CD4-positive, alpha-beta T cell (primary cell): ENCODE data around the gene IFNGR1. TPM values are rescaled to one million over a fixed set of nuclear protein-coding genes. Genes with fewer than 3 reads are reported as not detected.

Source experiments
- ATAC-seq: fragments of 200-7000 bp; cut with Tn5 transposase; one replicate; pipeline ENCODE4 v1.10.0; 2022; ENCODE audit warnings: mild to moderate bottlenecking; ENCODE audit not compliant: poor library complexity
- CTCF ChIA-PET: fragments of 350-600 bp; sonication (Branson Sonifier 250); formaldehyde crosslinking; loops from one replicate; lab custom pipeline; 2021; ENCODE audit warnings: antibody characterized with exemption, inconsistent platforms; lab: Charles Lee
- POLR2A ChIA-PET: fragments of 350-600 bp; sonication (Branson Sonifier 250); formaldehyde crosslinking; loops from one replicate; lab custom pipeline; 2021; ENCODE audit warnings: antibody characterized with exemption, inconsistent platforms; lab: Charles Lee
- DNase-seq, 14 experiments: peaks; one replicate each; pipeline ENCODE4 v3.0.0-alpha.2; 2013 to 2020; ENCODE audit warnings: mixed read lengths in 2 of 14
- H3K27ac ChIP-seq, 2 donors: one replicate each; pipeline versions ENCODE4 v1.5.1 to v1.7.0; 2013; ENCODE audit warnings: low read length in 2 of 2, low read depth in 1 of 2, mild to moderate bottlenecking in 1 of 2
- H3K27me3 ChIP-seq, 2 experiments: 1 replicate in 1 of 2; 2 replicates in 1 of 2; pipeline versions ENCODE4 v1.6.1 to v1.7.0; 2013; ENCODE audit warnings: low read length in 2 of 2, control low read depth in 1 of 2, mild to moderate bottlenecking in 1 of 2, moderate library complexity in 1 of 2; ENCODE audit not compliant: insufficient read depth in 2 of 2, control insufficient read depth in 1 of 2
- H3K36me3 ChIP-seq: one replicate; pipeline ENCODE4 v1.6.1; 2013; ENCODE audit warnings: low read length, control low read depth; ENCODE audit not compliant: insufficient read depth
- H3K4me1 ChIP-seq: one replicate; pipeline ENCODE4 v1.6.1; 2013; ENCODE audit warnings: low read length, control low read depth; ENCODE audit not compliant: insufficient read depth
- H3K4me3 ChIP-seq: one replicate; pipeline ENCODE4 v1.5.1; 2013; ENCODE audit warnings: mild to moderate bottlenecking, low read length, moderate library complexity
- H3K9me3 ChIP-seq, 2 experiments: 1 replicate in 1 of 2; 2 replicates in 1 of 2; pipeline versions ENCODE4 v1.6.1 to v1.7.0; 2013; ENCODE audit warnings: low read length in 2 of 2, mild to moderate bottlenecking in 2 of 2, control low read depth in 1 of 2, moderate library complexity in 1 of 2; ENCODE audit not compliant: control insufficient read depth in 1 of 2, insufficient read depth in 1 of 2
- H3K27ac Mint-ChIP-seq: one replicate; pipeline ENCODE4 v1.8.0; 2020; ENCODE audit warnings: mixed read lengths
- H3K27me3 Mint-ChIP-seq: one replicate; pipeline ENCODE4 v1.8.0; 2021; ENCODE audit warnings: mixed read lengths
- H3K36me3 Mint-ChIP-seq: one replicate; pipeline ENCODE4 v1.8.0; 2021; ENCODE audit warnings: low read depth, mixed read lengths
- H3K4me1 Mint-ChIP-seq: one replicate; pipeline ENCODE4 v1.8.0; 2021; ENCODE audit warnings: low read depth, mixed read lengths
- H3K4me3 Mint-ChIP-seq: one replicate; pipeline ENCODE4 v1.8.0; 2020; ENCODE audit warnings: mild to moderate bottlenecking, mixed read lengths
- H3K9me3 Mint-ChIP-seq: one replicate; pipeline ENCODE4 v1.8.0; 2020; ENCODE audit warnings: mixed read lengths
- CTCF ChIP-seq: fragments of 200-600 bp; IDR thresholded peaks from one replicate; pipeline ENCODE4 v1.8.0; 2022; ENCODE audit warnings: antibody characterized with exemption, mild to moderate bottlenecking
- intact Hi-C, 2 experiments: fragments of 100-400 bp; cut with DNase I in 1 of 2; cut with micrococcal nuclease in 1 of 2; formaldehyde crosslinking; loops; one replicate each; pipeline versions ENCODE4 v1.15.1 to v1.9.0; 2023 to 2025; cut with DNase I, micrococcal nuclease
- total RNA-seq, 174 experiments: library from RNA in 2 of 174; stranded (reverse) in 2 of 174; gene quantifications; one replicate each; pipeline ENCODE4 v1.2.3 and lab custom pipeline; 2021 to 2026

Gene IFNGR1
- total RNA-seq, 2 experiments from 2014 or later, result 81.7 to 84.3 TPM

DNA sequence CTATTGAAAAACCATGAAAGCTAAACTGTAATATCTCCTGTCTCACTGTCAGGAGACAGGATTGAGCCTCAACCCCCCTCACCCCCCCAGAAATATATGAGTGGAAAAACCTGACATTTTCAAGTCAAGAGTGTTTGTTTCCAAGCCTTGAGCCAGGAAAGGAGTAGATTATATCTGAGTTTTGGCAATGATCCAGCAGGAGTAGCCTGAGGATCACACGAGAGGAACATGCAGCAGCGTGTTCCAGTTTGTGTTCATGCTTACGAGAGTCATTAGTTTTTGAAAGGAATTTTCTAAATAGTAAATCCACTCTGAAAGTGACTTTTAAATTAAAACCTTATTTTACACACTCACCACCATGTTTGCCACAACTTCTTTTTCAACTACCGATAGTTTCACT, 61.6 kb downstream of the IFNGR1 start:
- Mint-ChIP-seq H3K4me1 (peaks cover 15% of the 10 kb centered on the region), H3K36me3 (no peaks in the 10 kb centered on the region), H3K9me3 (no peaks in the 10 kb centered on the region), H3K27ac (no peak overlapping the region), H3K4me3 (no peak overlapping the region), H3K27me3 (peaks cover 35% of the 10 kb centered on the region)
- no peak for TF ChIP-seq CTCF
- Histone ChIP-seq H3K36me3 (no peaks in the 10 kb centered on the region), H3K9me3 (no peaks in the 10 kb centered on the region), H3K27ac (no peak overlapping the region), H3K27me3 (no peaks in the 10 kb centered on the region), H3K4me3 (no peak overlapping the region), H3K4me1 (peaks cover 20% of the 10 kb centered on the region)
- POLR2A ChIA-PET, result no interaction called here
- intact Hi-C loops, result no loop called here
- ATAC-seq (no peak), DNase-seq (no peak)
- CTCF ChIA-PET, result no interaction called here

DNA sequence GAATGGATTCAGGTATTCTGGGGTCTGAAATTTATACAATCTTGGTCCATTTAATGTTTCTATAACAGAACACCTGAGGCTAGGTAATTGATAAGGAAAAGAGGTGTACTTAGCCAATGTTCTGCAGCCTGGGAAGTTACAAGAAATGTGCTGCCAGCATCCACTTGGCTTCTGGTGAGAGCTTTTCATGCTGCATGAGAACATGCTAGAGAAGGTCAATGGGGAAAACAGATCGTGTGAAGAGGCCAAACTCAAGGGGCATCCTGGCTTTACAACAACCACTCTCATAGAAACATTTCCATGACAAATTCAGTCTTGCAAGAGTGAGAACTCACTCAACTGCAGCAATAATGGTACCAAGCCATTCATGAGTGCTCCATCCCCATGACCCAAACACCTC, 62.5 kb downstream of the IFNGR1 start:
- H3K27me3 Mint-ChIP-seq, result peaks cover 28% of the 10 kb centered on the region
- CTCF ChIA-PET, result interaction anchor here (1.4 kb wide), 1 partner anchor 157 kb away, joined by 5 read pairs; no protein-coding TSS in a partner anchor
- intact Hi-C loops, result no loop called here

DNA sequence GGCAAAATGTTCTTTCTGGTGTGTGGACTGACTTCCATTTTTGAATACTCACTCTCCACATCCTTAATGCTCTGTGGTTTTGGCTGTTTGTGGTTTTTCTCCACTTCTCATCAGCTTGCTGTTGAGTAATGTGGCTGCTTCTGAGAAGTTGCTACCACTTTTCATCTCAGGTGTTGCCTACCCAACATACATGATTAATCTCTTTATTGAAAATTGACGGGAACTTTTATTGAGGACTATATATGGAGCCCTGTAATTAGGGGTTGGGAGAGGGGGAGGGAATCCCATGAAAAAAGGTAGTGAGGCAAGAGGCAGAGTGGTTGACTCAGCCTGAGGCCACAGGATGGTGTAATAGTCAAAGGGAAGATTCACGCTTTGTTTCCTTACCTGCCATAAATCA, 63.4 kb downstream of the IFNGR1 start:
- Histone ChIP-seq H3K4me3 (no peak overlapping the region), H3K27ac (no peak overlapping the region), H3K4me1 (peaks cover 20% of the 10 kb centered on the region), H3K36me3 (no peaks in the 10 kb centered on the region), H3K9me3 (no peaks in the 10 kb centered on the region), H3K27me3 (no peaks in the 10 kb centered on the region)
- ChIA-PET CTCF (interaction anchor here (1.4 kb wide), 1 partner anchor 158 kb away, joined by 5 read pairs; no protein-coding TSS in a partner anchor), POLR2A (no interaction called here)
- peaks cover 15% of the 10 kb centered on the region for H3K4me1 Mint-ChIP-seq
- TF ChIP-seq CTCF, result no peak
- H3K27ac Mint-ChIP-seq, result no peak overlapping the region
- DNase-seq, result peak in 5 of 14 experiments; percentile 8 to 88 (median 64)
- H3K36me3 Mint-ChIP-seq, result no peaks in the 10 kb centered on the region
- H3K4me3 Mint-ChIP-seq, result peak overlapping the region; percentile 2
- peaks cover 22% of the 10 kb centered on the region for H3K27me3 Mint-ChIP-seq
- no peaks in the 10 kb centered on the region for H3K9me3 Mint-ChIP-seq
- intact Hi-C loops, result no loop called here
- peak; percentile 91 for ATAC-seq

More for the DNA sequence above, 62.5 kb downstream of the IFNGR1 start:
- Histone ChIP-seq H3K4me1 (peaks cover 20% of the 10 kb centered on the region), H3K27me3 (no peaks in the 10 kb centered on the region), H3K36me3 (no peaks in the 10 kb centered on the region), H3K27ac (no peak overlapping the region), H3K9me3 (no peaks in the 10 kb centered on the region), H3K4me3 (no peak overlapping the region)
- Mint-ChIP-seq H3K4me1 (peaks cover 15% of the 10 kb centered on the region), H3K27ac (no peak overlapping the region), H3K4me3 (no peak overlapping the region), H3K36me3 (no peaks in the 10 kb centered on the region), H3K9me3 (no peaks in the 10 kb centered on the region)
- ATAC-seq (no peak), DNase-seq (no peak)
- POLR2A ChIA-PET, result no interaction called here
- TF ChIP-seq CTCF, result no peak
